ENCODE measurements around the gene NOP10.

DNA sequence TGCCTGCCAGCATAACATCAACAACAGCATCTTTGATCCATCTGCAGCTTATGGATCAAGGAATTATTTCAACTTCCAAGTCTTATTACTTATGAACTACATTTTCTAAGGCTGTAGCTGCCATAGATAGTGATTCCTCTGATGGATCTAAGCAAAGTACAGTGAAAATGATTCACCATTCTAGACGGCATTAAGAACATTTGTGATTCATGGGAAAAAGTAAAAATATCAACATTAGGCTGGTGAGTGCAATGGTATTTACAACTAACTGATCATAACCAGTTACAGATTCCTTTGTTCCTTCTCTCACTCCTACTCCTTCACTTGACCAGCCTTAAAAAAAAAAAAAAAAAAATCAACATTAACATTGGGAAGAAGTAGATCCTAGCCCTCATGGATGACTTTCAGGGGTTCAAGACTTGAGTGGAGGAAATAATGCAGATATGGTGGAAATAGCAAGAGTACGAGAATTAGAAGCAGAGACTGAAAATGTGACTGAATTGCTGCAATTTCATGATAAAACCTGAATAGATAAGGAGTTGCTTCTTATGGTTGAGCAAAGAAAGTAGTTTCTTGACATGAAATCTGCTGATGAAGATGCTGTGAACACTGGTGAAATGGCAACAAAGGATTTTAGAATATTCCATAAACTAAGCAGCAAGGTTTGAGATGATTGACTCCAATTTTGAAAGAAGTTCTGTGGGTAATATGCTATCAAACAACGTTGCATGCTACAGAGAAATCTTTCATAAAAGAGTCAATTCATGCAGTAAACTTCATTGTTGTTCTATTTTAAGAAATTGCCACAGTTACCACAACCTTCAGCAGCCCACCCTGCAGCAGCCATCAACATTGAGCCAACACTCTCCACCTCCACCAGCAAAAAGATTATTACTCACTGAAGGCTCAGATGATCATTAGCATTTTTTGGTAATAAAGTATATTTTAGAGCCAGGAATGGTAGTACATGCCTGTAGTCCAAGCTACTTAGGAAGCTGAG, 28.1 kb downstream of the NOP10 start:
- TF ChIP-seq EZH2phosphoT487 (IDR thresholded peaks at IDR 0.05; ENCODE audit: borderline replicate concordance, low read depth) (no peak), EP300 (IDR thresholded peaks at IDR 0.05; ENCODE audit: borderline replicate concordance in 1 of 2, low read depth in 1 of 2, low read length in 1 of 2) (no peak), TAF1 (IDR thresholded peaks at IDR 0.05; ENCODE audit: borderline replicate concordance, low read depth, low read length) (no peak), POLR2AphosphoS5 (IDR thresholded peaks at IDR 0.05; ENCODE audit: low read depth, low read length) (no peak), JUND (IDR thresholded peaks at IDR 0.05) (no peak), FOXM1 (IDR thresholded peaks at IDR 0.05; ENCODE audit: low read depth) (no peak), RFX5 (IDR thresholded peaks at IDR 0.05; ENCODE audit: low read length) (no peak)
- TF ChIP-seq, protein P1, sequence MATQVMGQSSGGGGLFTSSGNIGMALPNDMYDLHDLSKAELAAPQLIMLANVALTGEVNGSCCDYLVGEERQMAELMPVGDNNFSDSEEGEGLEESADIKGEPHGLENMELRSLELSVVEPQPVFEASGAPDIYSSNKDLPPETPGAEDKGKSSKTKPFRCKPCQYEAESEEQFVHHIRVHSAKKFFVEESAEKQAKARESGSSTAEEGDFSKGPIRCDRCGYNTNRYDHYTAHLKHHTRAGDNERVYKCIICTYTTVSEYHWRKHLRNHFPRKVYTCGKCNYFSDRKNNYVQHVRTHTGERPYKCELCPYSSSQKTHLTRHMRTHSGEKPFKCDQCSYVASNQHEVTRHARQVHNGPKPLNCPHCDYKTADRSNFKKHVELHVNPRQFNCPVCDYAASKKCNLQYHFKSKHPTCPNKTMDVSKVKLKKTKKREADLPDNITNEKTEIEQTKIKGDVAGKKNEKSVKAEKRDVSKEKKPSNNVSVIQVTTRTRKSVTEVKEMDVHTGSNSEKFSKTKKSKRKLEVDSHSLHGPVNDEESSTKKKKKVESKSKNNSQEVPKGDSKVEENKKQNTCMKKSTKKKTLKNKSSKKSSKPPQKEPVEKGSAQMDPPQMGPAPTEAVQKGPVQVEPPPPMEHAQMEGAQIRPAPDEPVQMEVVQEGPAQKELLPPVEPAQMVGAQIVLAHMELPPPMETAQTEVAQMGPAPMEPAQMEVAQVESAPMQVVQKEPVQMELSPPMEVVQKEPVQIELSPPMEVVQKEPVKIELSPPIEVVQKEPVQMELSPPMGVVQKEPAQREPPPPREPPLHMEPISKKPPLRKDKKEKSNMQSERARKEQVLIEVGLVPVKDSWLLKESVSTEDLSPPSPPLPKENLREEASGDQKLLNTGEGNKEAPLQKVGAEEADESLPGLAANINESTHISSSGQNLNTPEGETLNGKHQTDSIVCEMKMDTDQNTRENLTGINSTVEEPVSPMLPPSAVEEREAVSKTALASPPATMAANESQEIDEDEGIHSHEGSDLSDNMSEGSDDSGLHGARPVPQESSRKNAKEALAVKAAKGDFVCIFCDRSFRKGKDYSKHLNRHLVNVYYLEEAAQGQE (IDR thresholded peaks at IDR 0.05; ENCODE audit: low read depth, low read length) = no peak
- TF ChIP-seq, protein P2, sequence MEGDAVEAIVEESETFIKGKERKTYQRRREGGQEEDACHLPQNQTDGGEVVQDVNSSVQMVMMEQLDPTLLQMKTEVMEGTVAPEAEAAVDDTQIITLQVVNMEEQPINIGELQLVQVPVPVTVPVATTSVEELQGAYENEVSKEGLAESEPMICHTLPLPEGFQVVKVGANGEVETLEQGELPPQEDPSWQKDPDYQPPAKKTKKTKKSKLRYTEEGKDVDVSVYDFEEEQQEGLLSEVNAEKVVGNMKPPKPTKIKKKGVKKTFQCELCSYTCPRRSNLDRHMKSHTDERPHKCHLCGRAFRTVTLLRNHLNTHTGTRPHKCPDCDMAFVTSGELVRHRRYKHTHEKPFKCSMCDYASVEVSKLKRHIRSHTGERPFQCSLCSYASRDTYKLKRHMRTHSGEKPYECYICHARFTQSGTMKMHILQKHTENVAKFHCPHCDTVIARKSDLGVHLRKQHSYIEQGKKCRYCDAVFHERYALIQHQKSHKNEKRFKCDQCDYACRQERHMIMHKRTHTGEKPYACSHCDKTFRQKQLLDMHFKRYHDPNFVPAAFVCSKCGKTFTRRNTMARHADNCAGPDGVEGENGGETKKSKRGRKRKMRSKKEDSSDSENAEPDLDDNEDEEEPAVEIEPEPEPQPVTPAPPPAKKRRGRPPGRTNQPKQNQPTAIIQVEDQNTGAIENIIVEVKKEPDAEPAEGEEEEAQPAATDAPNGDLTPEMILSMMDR (IDR thresholded peaks at IDR 0.05) = no peak
- TF ChIP-seq, protein P3, sequence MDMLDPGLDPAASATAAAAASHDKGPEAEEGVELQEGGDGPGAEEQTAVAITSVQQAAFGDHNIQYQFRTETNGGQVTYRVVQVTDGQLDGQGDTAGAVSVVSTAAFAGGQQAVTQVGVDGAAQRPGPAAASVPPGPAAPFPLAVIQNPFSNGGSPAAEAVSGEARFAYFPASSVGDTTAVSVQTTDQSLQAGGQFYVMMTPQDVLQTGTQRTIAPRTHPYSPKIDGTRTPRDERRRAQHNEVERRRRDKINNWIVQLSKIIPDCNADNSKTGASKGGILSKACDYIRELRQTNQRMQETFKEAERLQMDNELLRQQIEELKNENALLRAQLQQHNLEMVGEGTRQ (IDR thresholded peaks at IDR 0.05; ENCODE audit: borderline replicate concordance, low read depth, low read length) = no peak
- TF ChIP-seq, protein P4, sequence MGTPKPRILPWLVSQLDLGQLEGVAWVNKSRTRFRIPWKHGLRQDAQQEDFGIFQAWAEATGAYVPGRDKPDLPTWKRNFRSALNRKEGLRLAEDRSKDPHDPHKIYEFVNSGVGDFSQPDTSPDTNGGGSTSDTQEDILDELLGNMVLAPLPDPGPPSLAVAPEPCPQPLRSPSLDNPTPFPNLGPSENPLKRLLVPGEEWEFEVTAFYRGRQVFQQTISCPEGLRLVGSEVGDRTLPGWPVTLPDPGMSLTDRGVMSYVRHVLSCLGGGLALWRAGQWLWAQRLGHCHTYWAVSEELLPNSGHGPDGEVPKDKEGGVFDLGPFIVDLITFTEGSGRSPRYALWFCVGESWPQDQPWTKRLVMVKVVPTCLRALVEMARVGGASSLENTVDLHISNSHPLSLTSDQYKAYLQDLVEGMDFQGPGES (IDR thresholded peaks at IDR 0.05; ENCODE audit: low read depth, low read length) = no peak
